HG03439 (cell line): ENCODE measurements around the gene CRIP2.

Experiments
- ATAC-seq: cut with Tn5 transposase; IDR thresholded peaks from one replicate; pipeline ENCODE4 v1.9.1; 2021; ENCODE audit warnings: mild to moderate bottlenecking, moderate library complexity; ENCODE audit not compliant: unreplicated experiment

The CRIP2 gene

DNA sequence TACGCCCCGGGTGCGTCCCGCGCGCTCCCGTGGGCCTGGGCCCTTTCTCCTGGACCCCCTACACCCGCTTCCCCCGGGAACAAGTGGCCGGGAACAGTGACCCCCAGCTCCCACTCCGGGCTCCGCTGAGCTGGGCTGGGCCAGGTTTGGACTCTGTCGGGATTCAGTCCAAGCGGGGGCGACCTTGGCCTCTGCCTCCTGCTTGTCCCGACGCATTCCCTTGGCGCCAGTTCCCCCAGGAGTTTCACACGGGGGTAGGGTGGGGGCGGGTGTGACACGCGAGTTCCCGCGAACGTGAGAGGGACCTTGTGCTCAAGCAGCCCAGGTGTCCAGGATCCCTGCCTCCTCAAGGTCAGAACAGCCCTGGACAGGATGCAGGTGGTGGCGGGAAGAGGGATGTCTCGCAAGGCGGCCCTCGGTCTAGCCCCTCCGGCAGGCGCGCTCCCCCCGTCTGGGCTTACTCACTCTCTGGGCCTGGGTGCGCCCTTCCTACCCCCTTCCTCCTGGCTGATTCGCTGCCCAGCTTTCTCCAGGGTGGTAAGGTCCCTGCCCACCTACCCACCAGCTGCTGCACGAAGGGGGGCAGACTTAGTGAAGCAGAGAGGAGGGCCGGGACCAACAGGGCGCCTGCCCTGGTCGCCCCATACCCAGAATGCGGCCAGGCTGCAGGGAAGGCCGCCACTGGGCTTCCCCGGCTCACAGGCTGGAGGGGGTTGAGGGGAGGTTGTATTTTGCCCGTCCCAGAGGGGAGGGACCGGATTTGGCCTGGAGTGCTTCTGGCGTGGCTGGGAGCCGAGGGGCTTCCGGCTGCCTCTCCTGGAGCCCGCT, 862 bp downstream of the CRIP2 start:
- ATAC-seq: no peak

DNA sequence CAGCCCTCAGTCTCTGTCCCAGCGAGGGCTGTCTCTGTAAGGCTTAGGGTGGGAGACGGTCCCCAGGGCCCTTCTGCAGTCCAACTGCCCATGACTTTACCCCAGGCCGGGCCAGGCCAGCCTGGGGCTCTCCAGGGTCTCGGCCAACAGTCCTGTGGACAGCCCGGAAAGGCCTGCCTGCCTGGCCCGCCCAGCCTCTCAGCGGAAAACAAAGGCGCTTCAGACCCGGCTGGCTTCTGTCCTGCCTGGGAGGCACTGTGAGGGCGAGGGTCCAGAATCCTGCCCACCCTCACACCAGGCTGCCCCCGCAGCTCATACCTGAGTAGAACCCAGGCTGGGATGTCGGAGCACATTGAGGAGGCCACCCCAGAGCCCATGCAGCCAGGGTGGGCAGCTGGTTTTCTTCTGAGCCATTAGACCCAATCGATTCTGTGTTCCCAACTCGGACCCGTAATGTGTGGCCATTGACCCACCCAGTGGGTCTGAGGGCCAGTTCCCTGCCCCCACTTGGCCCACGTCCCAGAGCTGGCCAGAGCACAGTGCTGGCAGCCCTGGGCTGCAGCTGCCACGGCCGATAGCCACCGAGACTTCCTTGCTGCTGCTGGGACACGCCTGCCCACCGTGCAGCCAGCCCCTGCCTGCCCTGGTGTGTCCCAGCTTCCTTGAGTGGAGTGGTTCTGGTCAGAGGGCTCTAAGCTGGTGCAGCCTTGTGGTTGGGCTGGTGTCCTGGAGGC, 1.6 kb downstream of the CRIP2 start:
- no peak for ATAC-seq

DNA sequence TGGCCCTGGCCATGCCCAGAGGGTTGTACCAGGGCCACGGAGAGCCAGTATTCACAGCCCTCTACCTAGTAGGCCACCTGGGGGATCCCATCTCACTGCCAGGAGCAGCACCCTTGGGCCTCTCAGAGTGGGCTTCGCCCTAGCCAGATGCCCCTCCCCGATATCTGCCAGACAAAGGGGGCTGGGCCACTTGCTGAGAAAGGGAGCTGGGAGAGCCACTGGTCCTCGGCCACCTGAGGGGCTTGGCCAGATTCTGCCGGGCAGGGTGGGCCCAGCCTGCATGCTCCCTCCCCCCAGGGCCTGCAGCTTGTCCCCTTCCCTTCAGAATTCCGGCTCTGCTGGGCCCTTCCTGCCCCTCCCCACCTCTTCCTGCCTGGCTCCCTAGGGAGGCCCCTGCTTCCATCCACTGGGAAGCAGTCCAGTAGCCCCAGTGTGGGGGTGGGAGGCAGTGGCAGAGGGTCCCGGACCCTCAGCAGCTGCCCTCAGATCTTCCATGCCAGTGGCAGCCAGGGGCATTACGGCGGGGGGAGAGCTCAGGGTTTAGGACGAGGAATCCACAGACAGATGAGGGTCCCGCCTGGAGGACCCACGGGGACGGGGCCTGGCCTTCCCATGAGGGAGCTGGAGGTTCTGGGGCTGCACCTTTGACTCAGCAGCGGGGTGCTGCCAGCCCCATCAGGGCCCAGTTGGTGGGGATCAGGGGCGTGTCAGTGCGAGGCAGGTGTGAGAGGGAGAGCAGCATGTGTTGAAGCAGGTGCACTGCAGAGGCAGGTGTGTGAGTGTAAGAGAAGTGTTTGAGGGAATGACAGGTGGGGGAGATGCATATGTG, 2.4 kb downstream of the CRIP2 start:
- no peak for ATAC-seq

DNA sequence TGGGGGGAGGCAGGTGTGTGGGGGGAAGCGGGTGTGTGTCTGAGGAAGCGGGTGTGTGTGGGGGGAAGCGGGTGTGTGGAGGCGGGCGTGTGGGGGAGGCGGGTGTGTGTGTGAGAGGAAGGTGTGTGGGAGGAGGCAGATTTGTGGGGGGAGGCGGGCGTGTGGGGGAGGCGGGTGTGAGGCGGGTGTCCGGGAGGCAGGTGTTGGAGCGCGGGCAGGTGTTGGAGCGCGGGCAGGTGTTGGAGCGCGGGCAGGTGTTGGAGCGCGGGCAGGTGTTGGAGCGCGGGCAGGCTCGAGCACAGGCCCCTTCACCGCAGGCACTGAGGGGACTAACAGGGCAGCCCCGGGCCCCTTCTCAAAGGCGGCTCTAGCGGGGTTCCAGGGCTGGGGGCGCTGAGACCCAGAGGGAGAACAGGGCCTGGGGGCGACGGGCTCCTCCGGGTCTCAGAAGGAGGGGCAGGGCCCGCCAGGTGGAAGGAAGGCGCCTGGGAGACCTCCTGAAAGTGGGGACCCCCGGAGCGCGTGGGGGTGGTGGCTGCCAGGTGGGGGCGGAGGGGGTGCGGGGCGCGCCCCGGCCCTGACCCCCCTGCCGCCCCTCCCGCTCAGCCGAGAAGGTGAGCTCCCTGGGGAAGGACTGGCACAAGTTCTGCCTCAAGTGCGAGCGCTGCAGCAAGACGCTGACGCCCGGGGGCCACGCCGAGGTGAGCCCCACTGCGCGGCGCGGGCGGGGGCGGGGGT, 3.2 kb downstream of the CRIP2 start:
- no peak for ATAC-seq

DNA sequence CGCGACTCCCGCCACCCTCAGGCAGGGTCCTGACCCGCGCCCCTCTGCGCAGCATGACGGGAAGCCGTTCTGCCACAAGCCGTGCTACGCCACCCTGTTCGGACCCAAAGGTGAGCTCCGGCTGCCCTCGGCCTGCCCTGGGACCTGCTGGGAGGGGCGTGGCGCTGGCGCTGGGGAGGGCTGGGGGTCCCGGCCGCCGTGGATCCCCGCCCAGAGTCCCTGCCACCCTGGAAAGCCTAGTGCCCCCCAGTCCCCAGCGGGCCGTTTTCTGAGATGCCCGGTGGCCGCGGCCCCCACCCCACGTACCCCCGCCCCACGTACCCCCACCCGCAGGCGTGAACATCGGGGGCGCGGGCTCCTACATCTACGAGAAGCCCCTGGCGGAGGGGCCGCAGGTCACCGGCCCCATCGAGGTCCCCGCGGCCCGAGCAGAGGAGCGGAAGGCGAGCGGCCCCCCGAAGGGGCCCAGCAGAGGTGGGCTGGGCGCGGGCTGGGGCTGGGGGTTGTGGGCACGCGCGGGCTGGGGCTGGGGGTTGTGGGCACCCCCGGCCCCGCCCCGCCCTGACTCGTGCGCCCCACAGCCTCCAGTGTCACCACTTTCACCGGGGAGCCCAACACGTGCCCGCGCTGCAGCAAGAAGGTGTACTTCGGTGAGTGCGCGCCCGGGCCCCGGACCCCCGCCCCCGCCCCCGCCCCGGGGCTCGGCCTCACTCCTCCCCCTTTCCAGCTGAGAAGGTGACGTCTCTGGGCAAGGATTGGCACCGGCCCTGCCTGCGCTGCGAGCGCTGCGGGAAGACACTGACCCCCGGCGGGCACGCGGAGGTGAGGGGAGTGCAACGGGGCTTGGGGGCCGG, 4.0 kb downstream of the CRIP2 start:
- no peak for ATAC-seq

DNA sequence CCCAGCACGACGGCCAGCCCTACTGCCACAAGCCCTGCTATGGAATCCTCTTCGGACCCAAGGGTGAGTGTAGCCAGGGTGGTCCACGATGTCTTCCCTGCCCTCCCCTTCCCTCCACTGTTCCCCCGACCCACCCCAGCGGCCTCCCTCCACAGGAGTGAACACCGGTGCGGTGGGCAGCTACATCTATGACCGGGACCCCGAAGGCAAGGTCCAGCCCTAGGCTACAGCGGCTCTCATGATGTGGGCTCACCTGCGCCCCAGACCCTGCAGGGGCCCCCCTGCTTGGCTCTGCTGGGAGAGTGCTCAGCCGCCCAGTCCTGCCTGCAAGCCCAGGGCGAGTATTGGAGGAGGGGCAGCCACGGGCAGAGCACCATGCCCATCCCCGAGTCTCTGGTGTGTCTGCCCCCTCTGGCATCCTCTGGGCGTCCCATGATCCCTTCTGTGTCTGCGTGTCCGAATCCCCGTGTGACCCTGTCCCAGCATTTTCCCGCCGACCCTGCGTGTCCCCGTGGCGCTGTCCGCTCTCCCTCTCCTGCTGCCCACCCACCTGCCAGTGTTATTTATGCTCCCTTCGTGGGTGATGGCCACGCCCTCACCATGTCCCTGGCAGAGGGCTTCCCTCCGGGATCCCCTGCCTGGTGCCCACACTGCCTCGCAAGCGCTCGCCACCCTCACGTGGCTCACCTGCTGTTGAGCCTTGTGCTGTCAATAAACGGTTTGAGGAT, 5.0 kb downstream of the CRIP2 start:
- no peak for ATAC-seq

DNA sequence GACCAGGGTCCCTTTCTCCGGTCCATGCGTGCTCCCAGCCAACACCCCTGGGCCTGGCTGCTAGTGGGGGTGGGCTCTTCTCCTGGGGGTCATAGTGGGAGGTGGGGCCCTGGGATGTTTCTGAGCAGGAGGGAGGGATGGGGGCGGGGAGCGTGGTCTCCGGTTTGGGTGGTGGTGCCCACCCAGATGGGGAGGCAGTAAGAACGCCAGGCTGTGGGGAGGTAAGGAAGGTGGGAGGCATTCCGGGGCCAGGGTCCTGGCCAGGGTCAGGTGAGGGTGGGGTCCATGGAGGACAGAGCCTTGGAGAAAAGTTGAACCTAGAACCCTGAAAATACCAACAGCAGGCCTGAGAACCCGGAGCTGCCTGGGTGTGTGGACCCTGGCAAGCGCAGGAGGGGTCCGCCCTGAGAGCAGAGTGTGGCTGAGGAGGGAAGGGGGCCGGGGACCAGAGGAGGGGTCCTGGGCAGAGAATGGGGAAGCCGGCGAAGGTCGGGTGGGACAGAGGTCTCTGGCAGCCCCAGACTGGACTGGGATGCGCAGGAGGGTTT, 5.7 kb downstream of the CRIP2 start:
- ATAC-seq: no peak

DNA sequence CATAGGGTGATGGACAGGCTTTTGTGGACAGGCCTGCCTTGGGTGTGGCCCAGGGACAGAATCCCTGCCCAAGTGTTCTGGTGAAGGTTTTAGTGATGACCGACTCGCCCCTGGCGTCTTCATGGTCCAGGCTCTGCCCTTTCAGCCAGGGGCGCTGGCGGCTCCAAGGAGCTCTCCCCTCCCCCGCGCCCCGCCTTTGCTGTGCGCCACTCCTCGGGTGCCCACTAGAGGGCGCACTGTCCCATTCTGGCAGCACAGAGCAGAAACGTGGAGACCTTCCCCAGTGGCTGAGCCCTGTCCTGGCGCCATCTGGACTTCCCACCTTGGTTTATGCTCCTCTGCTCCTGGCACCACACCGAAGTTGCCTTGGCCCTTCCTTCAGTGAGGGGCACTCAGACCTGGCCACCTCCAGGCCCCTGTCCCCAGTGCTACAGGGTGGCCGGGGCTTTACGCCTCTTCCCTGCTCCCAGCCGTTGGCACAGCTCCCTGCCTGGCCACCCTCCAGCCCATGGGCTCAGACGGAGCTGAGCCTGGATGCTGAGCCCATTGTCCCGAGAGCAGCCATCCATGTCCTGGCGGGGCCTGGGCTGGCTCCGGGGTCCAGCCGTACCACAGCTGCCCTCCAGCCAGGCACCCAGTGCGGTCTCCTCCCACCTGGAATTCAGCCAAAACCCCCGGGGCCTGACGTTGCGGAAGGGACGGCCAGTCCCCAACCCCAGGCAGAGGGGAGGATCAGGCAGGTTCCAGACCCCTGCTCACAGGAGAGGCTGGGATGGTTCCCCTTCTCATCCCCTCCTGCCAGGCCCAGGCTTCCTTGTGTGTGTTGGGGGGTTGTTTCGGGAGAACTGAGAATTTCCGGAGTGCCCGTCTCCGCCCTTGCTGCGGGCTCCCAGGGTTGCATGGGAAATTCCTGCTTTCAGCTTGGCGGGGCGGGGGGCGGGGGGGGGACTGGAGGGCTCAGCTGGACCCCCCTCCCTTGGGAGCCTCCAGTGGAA, 6.5 kb downstream of the CRIP2 start:
- peak; percentile 59 for ATAC-seq

DNA sequence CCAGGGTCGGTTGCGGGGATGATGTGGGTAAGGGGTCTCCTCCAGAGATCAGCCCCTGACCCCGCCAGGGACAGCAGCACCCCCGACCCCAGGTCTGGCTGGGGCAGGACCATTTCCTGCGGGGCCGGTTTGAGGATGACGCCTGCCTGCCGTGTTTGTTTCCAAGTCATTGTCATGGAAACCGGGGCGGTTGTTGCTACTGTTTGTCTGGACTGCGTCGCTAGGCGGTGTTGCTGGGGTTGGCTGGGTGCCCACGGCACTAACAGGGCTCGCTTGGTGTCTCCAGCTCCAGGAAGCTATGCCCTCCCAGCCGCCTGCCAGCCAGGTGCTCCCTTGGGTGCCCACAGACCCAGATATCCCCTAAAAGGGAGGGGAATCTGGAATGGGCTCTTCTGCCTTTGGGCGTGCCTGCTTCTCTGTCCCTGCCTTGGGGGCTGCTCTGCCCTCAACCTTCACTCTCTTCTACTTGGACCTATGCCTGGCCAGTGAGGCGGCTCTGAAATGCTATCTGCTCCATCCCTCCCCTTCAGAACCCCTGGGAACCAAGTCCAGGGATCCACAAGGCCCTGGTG, 7.4 kb downstream of the CRIP2 start:
- ATAC-seq: peak; percentile 50

DNA sequence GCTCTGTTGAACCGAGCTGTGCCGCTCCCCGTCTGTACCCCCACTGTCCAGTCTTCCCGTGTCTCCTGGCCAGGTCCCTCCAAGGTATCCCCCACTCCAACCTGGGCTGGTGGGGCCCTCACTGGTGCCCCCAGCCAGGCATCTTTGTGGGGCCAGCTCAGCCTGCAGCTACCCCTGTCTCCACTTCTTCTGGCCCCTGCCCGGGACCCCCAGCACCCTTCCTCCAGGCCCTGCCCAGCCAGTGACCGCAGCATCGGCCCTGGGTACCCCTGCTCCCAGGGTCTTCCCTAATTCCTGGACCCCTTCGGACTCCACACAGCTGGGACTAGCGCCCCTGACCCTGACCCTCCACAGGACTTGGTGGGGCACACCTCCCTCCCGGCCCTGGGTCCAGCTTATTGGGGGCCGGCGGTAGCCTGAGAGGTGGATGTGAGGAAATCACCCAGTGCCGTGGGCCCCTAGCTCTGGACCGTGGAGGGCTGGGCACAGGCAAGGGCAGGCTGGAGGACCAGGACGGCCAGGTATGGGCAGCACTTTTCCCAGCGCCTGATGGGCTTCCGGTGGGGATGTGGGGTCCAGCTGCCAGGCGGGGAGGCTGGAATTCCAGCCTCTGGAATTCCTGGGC, 8.0 kb downstream of the CRIP2 start:
- ATAC-seq: no peak

DNA sequence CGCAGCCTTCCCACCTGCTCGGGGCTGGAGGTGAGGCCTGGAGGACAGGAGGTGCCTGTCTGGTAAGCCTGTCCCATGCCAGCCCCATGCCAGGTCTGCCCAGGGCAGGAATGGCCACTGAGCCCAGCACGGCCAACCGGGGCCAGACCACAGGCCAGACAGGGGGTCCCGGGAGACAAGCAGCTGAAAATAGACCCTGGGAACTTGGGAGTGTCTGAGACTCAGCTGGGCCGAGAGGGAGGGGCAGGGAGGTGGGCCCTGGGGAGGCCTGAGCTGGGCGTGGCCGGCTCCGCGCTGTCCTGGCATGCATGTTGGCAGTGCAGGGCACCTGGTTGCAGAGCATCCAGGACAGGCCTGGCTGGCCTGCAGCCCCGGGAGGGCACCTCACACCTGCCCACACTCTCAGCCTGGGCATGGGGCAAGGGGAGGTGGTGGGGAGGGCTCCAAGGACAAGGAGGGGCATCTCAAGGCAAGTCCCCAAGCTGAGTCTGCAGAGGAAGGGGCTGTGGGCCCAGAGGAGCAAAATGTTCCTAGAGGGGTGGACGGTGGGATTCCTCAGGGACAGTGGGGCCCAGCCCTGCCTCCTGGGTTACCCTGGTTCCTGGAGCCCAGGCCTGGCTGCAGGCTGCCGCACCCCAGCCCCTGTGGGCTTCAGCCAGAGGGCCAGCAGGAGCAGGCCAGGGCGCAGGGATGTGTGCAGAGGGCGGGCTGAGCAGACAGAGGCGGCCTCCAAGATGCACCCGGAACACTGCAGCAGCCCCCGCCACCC, 8.9 kb downstream of the CRIP2 start:
- no peak for ATAC-seq

DNA sequence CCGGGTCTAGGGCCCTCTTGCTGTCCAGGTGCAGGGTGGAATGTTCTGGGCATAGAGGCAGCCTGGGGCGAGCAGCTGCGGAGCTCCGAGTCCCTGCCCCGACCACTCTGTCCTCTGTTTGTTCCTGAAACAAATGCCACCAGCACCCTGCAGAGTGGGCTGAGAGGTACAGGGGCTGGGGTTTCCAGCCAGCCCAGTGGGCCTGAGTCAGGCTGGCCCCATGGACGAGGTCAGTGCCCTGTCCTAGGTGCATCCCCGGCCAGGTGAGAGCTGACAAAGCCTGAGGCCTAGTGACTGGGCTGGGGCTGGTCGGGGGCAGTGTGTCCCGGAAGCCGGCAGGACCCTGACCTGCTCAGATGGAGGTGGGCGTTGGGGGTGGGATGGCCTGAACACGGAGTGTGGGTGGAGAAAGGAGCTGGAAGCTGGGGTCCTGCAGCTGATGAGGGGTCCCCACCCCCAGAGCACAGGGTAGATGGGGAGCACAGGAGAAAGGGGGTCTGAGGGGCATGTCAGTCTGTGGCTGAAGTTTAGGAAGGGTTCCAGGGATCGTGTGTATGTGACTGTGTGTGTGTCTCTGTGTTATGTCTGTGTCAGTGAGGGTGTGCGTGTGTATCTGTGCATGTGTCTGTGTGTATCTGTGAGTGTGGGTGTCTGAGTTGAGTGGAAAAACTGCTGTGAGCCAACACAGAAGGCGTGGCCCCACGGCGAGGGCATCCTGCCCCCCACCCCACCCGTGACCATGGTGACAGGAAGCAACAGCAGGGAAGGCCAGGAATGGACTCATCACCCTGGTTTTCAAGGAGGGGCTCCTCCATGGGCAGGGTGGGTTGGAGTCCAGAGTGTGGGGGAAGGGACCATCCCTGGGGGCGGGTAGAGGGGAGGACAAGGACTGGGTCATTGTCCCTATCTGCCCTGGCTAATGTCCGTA, 9.7 kb downstream of the CRIP2 start:
- no peak for ATAC-seq

DNA sequence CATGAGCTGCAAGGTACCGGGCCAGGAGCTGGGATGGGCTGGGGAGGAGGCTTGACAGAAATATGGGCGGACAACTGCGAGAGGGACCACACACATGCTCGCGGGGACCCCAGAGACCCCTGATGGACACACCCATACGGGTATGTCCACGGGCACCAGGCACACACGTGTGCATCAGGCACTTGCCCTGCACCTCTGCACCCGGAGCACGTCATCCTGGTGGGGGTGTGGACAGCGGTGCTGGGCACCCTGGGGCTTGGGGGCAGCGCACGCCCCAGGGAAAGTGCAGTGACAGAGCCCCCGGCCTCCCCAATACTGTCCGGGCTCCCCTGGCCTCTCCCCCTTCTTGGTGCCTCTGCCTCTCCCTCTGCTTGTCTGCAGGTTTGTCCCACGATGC, 10.4 kb downstream of the CRIP2 start:
- no peak for ATAC-seq

DNA sequence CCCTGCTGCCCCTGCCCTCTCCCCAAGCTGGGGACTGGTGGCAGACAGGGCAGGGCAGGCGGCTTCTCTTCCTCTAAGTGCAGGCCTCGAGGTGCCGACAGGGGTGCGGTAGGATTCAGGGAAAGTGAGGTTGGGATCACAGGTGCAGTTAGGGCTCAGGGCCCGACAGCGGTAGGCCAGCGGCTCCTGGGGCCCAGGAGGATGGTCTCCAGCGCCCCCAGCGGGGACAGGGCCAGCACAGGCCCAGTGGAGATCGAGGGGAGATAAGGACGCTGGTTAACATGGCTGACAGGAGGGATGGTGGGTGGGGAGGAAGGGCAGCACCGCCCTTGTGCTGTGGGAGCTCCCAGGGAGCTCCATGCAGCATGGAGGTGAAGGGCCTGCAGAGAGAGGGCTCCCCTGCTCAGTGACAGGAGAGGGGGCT, 11.1 kb downstream of the CRIP2 start:
- ATAC-seq: no peak
